SH-SY5Y (cell line): ENCODE data around the gene PJA1.

ENCODE experiments used
- GATA2 ChIP-seq: IDR thresholded peaks from 2 replicates; pipeline ENCODE4 v1.6.1; 2011; ENCODE audit warnings: mild to moderate bottlenecking, low read depth, low read length
- GATA3 ChIP-seq: IDR thresholded peaks from 2 replicates; pipeline ENCODE4 v1.6.1; 2011; ENCODE audit warnings: low read depth, mild to moderate bottlenecking, low read length, moderate library complexity

- TF ChIP-seq GATA2, result no peak
- TF ChIP-seq GATA3, result no peak
Observed at GRCh38 chrX:69138118-69138390, 27.2 kb downstream of the PJA1 start.
